ENCODE data around the gene PLXNA2.

DNA sequence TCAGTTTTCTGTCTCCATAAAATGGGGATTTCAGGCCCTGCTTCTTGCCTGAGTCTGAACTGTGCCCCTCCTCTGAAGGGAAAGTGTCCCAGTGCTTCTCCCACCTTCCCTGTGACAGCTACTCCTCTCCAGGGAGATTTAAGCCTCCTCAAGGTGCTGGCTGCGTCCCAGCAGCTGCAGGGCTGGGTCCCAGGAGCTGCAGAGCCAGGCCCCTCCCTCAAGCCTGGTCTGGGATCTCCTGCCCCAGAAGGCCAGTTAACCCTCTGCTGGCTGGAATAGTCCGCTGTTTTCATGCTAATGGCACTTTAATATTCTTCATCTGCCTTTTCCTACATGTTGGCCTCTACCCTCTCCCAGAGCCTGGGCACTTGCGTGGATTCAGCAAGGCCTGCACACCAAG lies 99.0 kb downstream of the PLXNA2 start:
- no peak for TF ChIP-seq CTCF (conservative IDR thresholded peaks at IDR 0.05; ENCODE audit: low read depth, low read length)
- no peak for TF ChIP-seq RAD21 (IDR thresholded peaks at IDR 0.05; ENCODE audit: low read length)
- TF ChIP-seq MXI1 (IDR thresholded peaks at IDR 0.05; ENCODE audit: borderline replicate concordance, low read depth, low read length), result no peak
- no peak for TF ChIP-seq POLR2A (IDR thresholded peaks at IDR 0.05; ENCODE audit: low read depth, low read length)
- no peak for TF ChIP-seq RFX5 (IDR thresholded peaks at IDR 0.05; ENCODE audit: low read depth, low read length)
- TF ChIP-seq FOS (IDR thresholded peaks at IDR 0.05; ENCODE audit: low read depth, low read length), result no peak
- no peak for TF ChIP-seq CEBPB (IDR thresholded peaks at IDR 0.05; ENCODE audit: low read depth, low read length)
